ENCODE data around the gene SNCAIP. TPM values are rescaled to one million over a fixed set of nuclear protein-coding genes. Genes with fewer than 3 reads are reported as not detected.

Gene SNCAIP
- polyA plus RNA-seq, 10 donors: 8.1 to 14.1 (median 11.2) TPM

- DNase-seq: peak in 1 of 3 donors; percentile 27
Measured at GRCh38 chr5:122420537-122421236, 108.7 kb downstream of the SNCAIP start.

- DNase-seq: no peak
Measured at GRCh38 chr5:122421374-122422079, 109.5 kb downstream of the SNCAIP start.

GRCh38 chr5:122423221-122423620 lies 111.2 kb downstream of the SNCAIP start:
- DNase-seq: no peak

- DNase-seq: peak; percentile 69 to 91 (median 79)
Measured at GRCh38 chr5:122424132-122424531, 112.1 kb downstream of the SNCAIP start.

GRCh38 chr5:122426301-122426700 lies 114.3 kb downstream of the SNCAIP start:
- DNase-seq: no peak

GRCh38 chr5:122427621-122428020 lies 115.6 kb downstream of the SNCAIP start:
- no peak for DNase-seq

- no peak for DNase-seq
Measured at GRCh38 chr5:122429545-122430318, 117.7 kb downstream of the SNCAIP start.

GRCh38 chr5:122430319-122430586 lies 118.2 kb downstream of the SNCAIP start:
- DNase-seq: no peak

GRCh38 chr5:122431298-122431697 lies 119.3 kb downstream of the SNCAIP start:
- no peak for DNase-seq

- peak in 1 of 3 donors; percentile 26 for DNase-seq
Measured at GRCh38 chr5:122434205-122434970, 122.4 kb downstream of the SNCAIP start.

GRCh38 chr5:122435234-122435633 lies 123.2 kb downstream of the SNCAIP start:
- DNase-seq: no peak

GRCh38 chr5:122435761-122436160 lies 123.7 kb downstream of the SNCAIP start:
- DNase-seq: no peak

GRCh38 chr5:122436615-122437014 lies 124.6 kb downstream of the SNCAIP start:
- DNase-seq: no peak

GRCh38 chr5:122439645-122440044 lies 127.6 kb downstream of the SNCAIP start:
- DNase-seq: no peak

GRCh38 chr5:122442938-122443337 lies 130.9 kb downstream of the SNCAIP start:
- no peak for DNase-seq

- DNase-seq: no peak
Measured at GRCh38 chr5:122444411-122444810, 132.4 kb downstream of the SNCAIP start.

GRCh38 chr5:122445070-122445469 lies 133.0 kb downstream of the SNCAIP start:
- no peak for DNase-seq

GRCh38 chr5:122447072-122447471 lies 135.0 kb downstream of the SNCAIP start:
- DNase-seq: no peak

GRCh38 chr5:122447879-122448278 lies 135.8 kb downstream of the SNCAIP start:
- DNase-seq: no peak

GRCh38 chr5:122454541-122454940 lies 142.5 kb downstream of the SNCAIP start:
- DNase-seq: peak in 2 of 3 donors; percentile 7 to 58

- no peak for DNase-seq
Measured at GRCh38 chr5:122455939-122456338, 143.9 kb downstream of the SNCAIP start.
